Measurements from ENCODE around the gene EN2.

DNA sequence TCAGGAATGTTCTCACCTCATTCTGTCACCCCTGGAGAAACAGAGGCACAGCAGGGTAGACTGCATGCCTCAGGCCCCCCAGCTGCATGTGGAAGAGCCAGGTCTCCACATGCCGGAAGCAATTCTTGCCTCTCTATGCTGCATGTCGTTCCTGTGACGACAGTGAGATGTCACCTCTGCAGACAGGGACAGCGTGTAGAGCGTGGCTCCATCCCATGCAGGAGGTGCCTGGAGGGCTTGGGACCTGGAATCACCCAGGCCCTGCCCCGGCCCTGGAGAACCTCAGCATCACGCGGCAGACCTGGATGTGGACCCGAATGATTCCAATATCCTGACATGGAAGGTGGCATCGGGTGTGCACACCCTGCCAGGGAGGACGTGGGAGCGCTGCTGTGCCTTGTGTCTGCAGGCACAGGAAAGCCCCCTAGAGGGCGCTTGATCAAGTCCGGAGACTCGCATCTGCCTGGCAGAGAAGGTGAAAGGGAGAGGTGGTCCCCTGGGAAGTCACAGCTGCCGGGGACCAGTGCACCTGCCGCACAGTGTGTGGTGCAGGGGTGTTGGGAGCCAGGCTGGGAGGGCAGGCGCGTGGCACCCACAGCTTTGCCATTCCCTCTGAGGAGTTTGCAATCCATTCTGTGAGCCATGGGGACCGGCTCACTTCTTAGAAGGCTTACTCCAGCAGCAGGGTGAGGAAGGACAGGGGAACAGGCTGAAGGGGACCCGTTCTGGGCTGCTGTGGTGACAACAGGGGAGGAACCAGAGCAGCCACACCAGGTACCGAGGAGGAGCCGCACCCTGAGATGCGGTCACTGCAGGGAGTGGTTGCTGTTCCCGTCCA, 45.3 kb upstream of the EN2 start:
- TF ChIP-seq, protein P1, sequence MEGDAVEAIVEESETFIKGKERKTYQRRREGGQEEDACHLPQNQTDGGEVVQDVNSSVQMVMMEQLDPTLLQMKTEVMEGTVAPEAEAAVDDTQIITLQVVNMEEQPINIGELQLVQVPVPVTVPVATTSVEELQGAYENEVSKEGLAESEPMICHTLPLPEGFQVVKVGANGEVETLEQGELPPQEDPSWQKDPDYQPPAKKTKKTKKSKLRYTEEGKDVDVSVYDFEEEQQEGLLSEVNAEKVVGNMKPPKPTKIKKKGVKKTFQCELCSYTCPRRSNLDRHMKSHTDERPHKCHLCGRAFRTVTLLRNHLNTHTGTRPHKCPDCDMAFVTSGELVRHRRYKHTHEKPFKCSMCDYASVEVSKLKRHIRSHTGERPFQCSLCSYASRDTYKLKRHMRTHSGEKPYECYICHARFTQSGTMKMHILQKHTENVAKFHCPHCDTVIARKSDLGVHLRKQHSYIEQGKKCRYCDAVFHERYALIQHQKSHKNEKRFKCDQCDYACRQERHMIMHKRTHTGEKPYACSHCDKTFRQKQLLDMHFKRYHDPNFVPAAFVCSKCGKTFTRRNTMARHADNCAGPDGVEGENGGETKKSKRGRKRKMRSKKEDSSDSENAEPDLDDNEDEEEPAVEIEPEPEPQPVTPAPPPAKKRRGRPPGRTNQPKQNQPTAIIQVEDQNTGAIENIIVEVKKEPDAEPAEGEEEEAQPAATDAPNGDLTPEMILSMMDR (IDR thresholded peaks at IDR 0.05; ENCODE audit: borderline replicate concordance, extremely low read depth, low read length, poor library complexity, severe bottlenecking): peak; percentile 90
- no peak for TF ChIP-seq EZH2 (IDR thresholded peaks at IDR 0.05; ENCODE audit: borderline replicate concordance, low read depth, low read length, severe bottlenecking)

Data from DND-41 (cell line).